Ovary (tissue), 3 donors: Measurements from ENCODE around the gene F10.

Experiments used
- CTCF ChIP-seq, 3 donors: fragments of 450-650 bp in 2 of 3; fragments of 200-600 bp in 1 of 3; IDR thresholded peaks; one replicate each; pipeline versions ENCODE4 v1.5.1 to v1.8.0; 2016 to 2022; ENCODE audit warnings: antibody characterized with exemption in 3 of 3, mild to moderate bottlenecking in 1 of 3
- POLR2A ChIP-seq: fragments of 450-650 bp; IDR thresholded peaks from one replicate; pipeline ENCODE4 v1.6.1; 2017; ENCODE audit warnings: antibody characterized with exemption, mild to moderate bottlenecking, moderate library complexity
- donor health status: DM: no; HTN: no; CAD: no.

GRCh38 chr13:113167155-113167554, 44.6 kb downstream of the F10 start:
- TF ChIP-seq POLR2A (no peak), CTCF (IDR thresholded peaks at IDR 0.05) (no peak)
